Bronchial smooth muscle cell (primary cell): ENCODE measurements around the gene KLHDC3. TPM values are rescaled to one million over a fixed set of nuclear protein-coding genes. Genes with fewer than 3 reads are reported as not detected.

Experiments
- total RNA-seq: library from RNA; depleted of rRNA; stranded (reverse); fragments of >200 nt; gene quantifications from 2 replicates; pipeline ENCODE4 v1.2.1, GENCODE V29; 2014

Gene KLHDC3, protein sequence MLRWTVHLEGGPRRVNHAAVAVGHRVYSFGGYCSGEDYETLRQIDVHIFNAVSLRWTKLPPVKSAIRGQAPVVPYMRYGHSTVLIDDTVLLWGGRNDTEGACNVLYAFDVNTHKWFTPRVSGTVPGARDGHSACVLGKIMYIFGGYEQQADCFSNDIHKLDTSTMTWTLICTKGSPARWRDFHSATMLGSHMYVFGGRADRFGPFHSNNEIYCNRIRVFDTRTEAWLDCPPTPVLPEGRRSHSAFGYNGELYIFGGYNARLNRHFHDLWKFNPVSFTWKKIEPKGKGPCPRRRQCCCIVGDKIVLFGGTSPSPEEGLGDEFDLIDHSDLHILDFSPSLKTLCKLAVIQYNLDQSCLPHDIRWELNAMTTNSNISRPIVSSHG
- total RNA-seq = 43.7 and 56.8 TPM in 2 replicates

GRCh38 chr6:43013843-43014433, at the start of gene KLHDC3, which contains the start of gene MEA1:
TSS of gene KLHDC3 (plus strand) at chr6:43014249. CDS start at chr6:43017193, 2,944 bp downstream.
TSS of gene MEA1 (minus strand) at chr6:43013946. CDS start at chr6:43013813, 133 bp downstream.

GRCh38 chr6:42978839-42979522, 35.1 kb upstream of the KLHDC3 start, which contains the start of gene PEX6:
TSS of gene PEX6 (minus strand) at chr6:42979181. CDS start at chr6:42979150, 31 bp downstream.

DNA sequence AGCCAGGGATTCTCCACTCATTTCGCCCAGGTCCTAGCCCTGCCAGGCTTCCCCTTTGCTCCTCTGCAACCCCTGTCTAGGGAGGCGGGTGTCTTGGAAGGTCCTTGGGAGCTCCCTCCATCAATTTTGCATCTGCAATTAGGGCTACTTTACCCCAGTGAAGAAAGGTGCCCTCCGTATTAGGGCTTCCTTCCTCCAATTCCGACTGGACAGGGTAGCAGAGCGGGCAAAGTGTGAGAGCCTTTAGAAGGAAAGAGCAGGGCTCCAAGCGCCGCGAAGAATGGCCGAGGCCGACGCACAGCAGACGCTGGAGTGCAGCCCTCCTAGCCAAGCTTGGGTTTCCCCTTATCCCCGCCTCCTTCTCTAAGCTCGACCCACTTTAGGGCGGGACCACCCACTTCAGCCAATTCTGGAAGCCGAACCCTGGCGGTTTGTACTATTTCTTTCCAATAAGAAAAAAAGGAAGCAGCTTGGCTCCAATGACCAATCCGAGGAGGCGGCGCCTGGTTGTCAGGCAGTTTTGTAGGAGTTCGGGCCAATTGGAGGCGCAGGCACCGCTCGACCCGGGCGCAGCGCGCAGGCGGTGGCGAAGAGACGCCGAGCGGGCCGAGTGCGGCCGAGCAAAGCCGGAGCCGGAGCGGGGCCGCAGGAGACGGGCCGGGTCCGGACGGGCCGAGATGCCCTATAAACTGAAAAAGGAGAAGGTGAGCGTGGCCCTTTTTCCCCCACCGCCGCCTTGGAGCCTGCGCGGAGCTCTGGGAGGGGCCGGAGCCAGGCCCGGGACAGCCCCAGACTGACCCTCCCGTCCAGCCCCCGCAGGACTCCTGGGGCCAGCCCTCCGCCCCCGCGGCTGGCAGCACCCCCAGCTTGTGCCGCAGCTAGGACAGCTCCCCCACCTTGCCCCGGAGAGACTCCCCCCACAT, 29.8 kb upstream of the KLHDC3 start, which contains the start of gene PPP2R5D:
Gene PPP2R5D (plus strand): TSS at position 570 of the 923 bp plus-strand sequence. CDS start 108 bp downstream, at position 678.

DNA sequence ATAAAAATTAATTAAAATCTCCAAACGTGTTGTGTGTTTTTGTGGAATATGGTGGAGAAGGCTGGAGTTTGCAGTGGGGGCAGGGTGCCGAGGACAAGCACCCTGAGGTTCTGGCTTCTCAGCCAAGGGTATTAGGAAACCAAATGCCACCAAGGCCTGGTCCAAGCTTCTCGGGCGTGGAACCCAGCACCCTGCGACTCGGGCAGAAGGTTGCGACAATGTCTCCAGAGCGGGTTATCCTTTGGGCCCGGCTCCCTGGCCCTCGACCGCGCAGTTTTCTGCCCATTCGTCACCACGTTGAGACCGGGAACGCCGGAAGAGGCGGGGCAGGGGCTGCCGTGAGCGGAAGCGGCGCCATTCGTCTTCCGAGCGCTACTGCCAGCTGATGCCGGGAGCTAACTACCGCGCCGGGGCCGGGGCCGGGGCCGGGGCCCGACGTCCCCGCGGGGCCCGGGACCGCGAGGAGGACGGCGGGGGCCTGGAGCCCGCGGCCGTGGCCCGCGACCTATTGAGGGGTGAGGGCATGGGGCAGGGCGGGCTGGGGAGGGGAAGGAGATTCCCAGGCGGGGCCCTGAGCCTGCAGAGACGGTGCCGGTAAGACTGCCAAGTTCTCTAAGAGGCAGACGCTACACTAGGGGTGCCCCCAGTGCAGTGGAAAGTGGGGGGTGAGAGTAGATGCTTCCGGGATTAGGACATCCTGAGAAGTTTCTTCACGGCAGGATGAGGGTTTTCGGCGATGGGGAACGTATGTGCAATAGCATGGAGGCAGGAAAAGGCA, 7.4 kb downstream of the KLHDC3 start, which contains the start of gene RRP36:
Gene RRP36 (plus strand): TSS at position 354 of the 778 bp plus-strand sequence. CDS start 32 bp downstream, at position 386.

GRCh38 chr6:43053545-43054205, 39.6 kb downstream of the KLHDC3 start, which contains the start of gene CUL7:
TSS of gene CUL7 (minus strand) at chr6:43053851. CDS start at chr6:43052788, 1,063 bp downstream.

GRCh38 chr6:43059168-43060033, 45.4 kb downstream of the KLHDC3 start, which contains the start of the genes KLC4 and MRPL2:
TSS of gene KLC4 (plus strand) at chr6:43059631. CDS start at chr6:43061336, 1,705 bp downstream.
TSS of gene MRPL2 (minus strand) at chr6:43059434. CDS start at chr6:43059381, 53 bp downstream.

Other genes with a start within 250 kb of the KLHDC3 start
- 3.3 and 4.6 TPM in 2 replicates for gene BICRAL, start 232.2 kb upstream of the KLHDC3 start, total RNA-seq
- gene RPL7L1, start 134.6 kb upstream of the KLHDC3 start, total RNA-seq = 51.9 and 80.4 TPM in 2 replicates
- not detected in 2 replicates for gene PTCRA, start 98.2 kb upstream of the KLHDC3 start, total RNA-seq
- 26.8 and 29.3 TPM in 2 replicates for gene CNPY3, start 84.8 kb upstream of the KLHDC3 start, total RNA-seq
- 0.32 and 0.77 TPM in 2 replicates for gene GNMT, start 53.5 kb upstream of the KLHDC3 start, total RNA-seq
- 26.3 and 37.4 TPM in 2 replicates for gene PEX6, start 35.1 kb upstream of the KLHDC3 start, total RNA-seq
- gene PPP2R5D, start 29.7 kb upstream of the KLHDC3 start, total RNA-seq = 30.3 and 38.2 TPM in 2 replicates
- 65.2 and 72.3 TPM in 2 replicates for gene MEA1, start 303 bp upstream of the KLHDC3 start, total RNA-seq
- gene RRP36, start 7.4 kb downstream of the KLHDC3 start, total RNA-seq = 48.5 and 73.9 TPM in 2 replicates
- 40.1 and 58.3 TPM in 2 replicates for gene CUL7, start 39.6 kb downstream of the KLHDC3 start, total RNA-seq
- 18.1 and 22.7 TPM in 2 replicates for gene MRPL2, start 45.2 kb downstream of the KLHDC3 start, total RNA-seq
- gene KLC4, start 45.4 kb downstream of the KLHDC3 start, total RNA-seq = 20.3 and 25.3 TPM in 2 replicates
- 56.9 and 151 TPM in 2 replicates for gene PTK7, start 62.1 kb downstream of the KLHDC3 start, total RNA-seq
- 7.7 and 13.6 TPM in 2 replicates for gene SRF, start 157.0 kb downstream of the KLHDC3 start, total RNA-seq
- gene CUL9, start 167.9 kb downstream of the KLHDC3 start, total RNA-seq = 28.1 and 31.1 TPM in 2 replicates
- gene DNPH1, start 215.2 kb downstream of the KLHDC3 start, total RNA-seq = 38.8 and 64.5 TPM in 2 replicates
- gene TTBK1, start 229.2 kb downstream of the KLHDC3 start, total RNA-seq = under 0.01 TPM in 1 of 2 replicates, not detected in the other